ENCODE results near the gene ZHX3. TPM values are rescaled to one million over a fixed set of nuclear protein-coding genes. Genes with fewer than 3 reads are reported as not detected.

ZHX3 gene
- total and polyA plus RNA-seq, 9 of the 15 experiments (the other 6 are each of a cell fraction or from before 2014, with no cell fraction given): 0.80 to 14.6 (median 4.9) TPM

DNA sequence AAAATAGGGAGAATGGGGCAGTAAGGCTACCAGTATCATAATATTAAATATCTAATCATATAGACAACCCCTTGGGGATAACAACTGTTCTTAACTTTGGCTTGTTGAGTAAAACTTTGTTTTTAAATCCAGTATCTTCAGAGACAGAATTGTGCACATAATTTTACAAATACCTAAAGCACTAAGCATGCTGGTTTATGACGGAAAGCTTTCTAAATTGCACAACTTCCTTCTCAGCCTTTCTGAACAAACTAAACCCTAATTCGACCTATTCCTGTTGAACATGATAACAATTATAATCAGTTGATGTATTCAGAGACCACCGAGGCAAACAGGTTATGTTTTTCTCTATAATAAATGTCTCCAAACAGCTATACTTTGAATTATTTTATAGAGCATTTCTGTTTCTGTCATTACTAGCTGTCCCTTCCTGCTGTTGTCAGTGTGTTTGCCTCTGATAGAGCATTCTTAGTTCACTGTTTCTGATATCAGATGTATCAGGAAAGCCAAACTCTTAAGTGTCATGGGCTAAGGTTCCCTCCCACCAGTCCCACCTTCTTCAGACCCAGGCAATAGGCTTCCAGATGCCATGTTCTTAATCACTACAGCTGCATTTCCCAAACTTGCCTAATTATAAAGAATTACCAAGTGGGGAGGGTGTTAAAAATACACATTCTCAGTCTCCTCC lies 8.7 kb downstream of the ZHX3 start (continued):
- TF ChIP-seq, protein P1, sequence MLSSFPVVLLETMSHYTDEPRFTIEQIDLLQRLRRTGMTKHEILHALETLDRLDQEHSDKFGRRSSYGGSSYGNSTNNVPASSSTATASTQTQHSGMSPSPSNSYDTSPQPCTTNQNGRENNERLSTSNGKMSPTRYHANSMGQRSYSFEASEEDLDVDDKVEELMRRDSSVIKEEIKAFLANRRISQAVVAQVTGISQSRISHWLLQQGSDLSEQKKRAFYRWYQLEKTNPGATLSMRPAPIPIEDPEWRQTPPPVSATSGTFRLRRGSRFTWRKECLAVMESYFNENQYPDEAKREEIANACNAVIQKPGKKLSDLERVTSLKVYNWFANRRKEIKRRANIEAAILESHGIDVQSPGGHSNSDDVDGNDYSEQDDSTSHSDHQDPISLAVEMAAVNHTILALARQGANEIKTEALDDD (IDR thresholded peaks at IDR 0.05): no peak
- TF ChIP-seq ZNF77 (CRISPR knock-in tag; IDR thresholded peaks at IDR 0.05) (no peak), BACH1 (tag; IDR thresholded peaks at IDR 0.05) (no peak), ZNF347 (CRISPR knock-in tag; IDR thresholded peaks at IDR 0.05; ENCODE audit: low read depth) (no peak), HMGN3 (IDR thresholded peaks at IDR 0.05; ENCODE audit: borderline replicate concordance, extremely low read depth, insufficient read length, low read depth, low read length) (no peak), NCOR1 (IDR thresholded peaks at IDR 0.05) (peak; percentile 41; the same call in 1 of the 2 replicates), ETV5 (CRISPR knock-in tag; IDR thresholded peaks at IDR 0.05; ENCODE audit: low read depth) (no peak), SNIP1 (IDR thresholded peaks at IDR 0.05; ENCODE audit: low read depth) (no peak), TAL1 (IDR thresholded peaks at IDR 0.05) (peak; percentile 66), POLR2AphosphoS5 (IDR thresholded peaks at IDR 0.05; ENCODE audit: control insufficient read depth, insufficient read depth, low read depth, low read length) (0 out of 2 replicates have a peak, but pooled peaks have one; percentile 28), CEBPG (CRISPR knock-in tag; IDR thresholded peaks at IDR 0.05) (no peak), CEBPG (tag; conservative IDR thresholded peaks at IDR 0.05 in 1 of 2, IDR thresholded peaks at IDR 0.05 in 1 of 2) (peak; percentile 32 to 35; a peak in 1 of 4 replicates), TAF1 (IDR thresholded peaks at IDR 0.05; ENCODE audit: control insufficient read depth, extremely low read depth, insufficient read depth, low read length, severe bottlenecking) (no peak), CBFA2T2 (conservative IDR thresholded peaks at IDR 0.05) (peak; percentile 55), TEAD4 (IDR thresholded peaks at IDR 0.05; ENCODE audit: low read length) (peak; percentile 57), TEAD4 (CRISPR knock-in tag; IDR thresholded peaks at IDR 0.05; ENCODE audit: borderline replicate concordance) (no peak), TCF3 (CRISPR knock-in tag; IDR thresholded peaks at IDR 0.05) (peak; percentile 69), NFRKB (IDR thresholded peaks at IDR 0.05; ENCODE audit: low read depth) (no peak), CHD1 (IDR thresholded peaks at IDR 0.05; ENCODE audit: low read length) (no peak), DMBX1 (CRISPR knock-in tag; IDR thresholded peaks at IDR 0.05; ENCODE audit: borderline replicate concordance) (no peak), ZNF23 (CRISPR knock-in tag; IDR thresholded peaks at IDR 0.05) (no peak)
- TF ChIP-seq, protein P2, sequence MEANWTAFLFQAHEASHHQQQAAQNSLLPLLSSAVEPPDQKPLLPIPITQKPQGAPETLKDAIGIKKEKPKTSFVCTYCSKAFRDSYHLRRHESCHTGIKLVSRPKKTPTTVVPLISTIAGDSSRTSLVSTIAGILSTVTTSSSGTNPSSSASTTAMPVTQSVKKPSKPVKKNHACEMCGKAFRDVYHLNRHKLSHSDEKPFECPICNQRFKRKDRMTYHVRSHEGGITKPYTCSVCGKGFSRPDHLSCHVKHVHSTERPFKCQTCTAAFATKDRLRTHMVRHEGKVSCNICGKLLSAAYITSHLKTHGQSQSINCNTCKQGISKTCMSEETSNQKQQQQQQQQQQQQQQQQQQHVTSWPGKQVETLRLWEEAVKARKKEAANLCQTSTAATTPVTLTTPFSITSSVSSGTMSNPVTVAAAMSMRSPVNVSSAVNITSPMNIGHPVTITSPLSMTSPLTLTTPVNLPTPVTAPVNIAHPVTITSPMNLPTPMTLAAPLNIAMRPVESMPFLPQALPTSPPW (CRISPR knock-in tag; IDR thresholded peaks at IDR 0.05): no peak
- TF ChIP-seq, protein P3, sequence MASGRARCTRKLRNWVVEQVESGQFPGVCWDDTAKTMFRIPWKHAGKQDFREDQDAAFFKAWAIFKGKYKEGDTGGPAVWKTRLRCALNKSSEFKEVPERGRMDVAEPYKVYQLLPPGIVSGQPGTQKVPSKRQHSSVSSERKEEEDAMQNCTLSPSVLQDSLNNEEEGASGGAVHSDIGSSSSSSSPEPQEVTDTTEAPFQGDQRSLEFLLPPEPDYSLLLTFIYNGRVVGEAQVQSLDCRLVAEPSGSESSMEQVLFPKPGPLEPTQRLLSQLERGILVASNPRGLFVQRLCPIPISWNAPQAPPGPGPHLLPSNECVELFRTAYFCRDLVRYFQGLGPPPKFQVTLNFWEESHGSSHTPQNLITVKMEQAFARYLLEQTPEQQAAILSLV (tag; IDR thresholded peaks at IDR 0.05): no peak
- TF ChIP-seq, protein P4, sequence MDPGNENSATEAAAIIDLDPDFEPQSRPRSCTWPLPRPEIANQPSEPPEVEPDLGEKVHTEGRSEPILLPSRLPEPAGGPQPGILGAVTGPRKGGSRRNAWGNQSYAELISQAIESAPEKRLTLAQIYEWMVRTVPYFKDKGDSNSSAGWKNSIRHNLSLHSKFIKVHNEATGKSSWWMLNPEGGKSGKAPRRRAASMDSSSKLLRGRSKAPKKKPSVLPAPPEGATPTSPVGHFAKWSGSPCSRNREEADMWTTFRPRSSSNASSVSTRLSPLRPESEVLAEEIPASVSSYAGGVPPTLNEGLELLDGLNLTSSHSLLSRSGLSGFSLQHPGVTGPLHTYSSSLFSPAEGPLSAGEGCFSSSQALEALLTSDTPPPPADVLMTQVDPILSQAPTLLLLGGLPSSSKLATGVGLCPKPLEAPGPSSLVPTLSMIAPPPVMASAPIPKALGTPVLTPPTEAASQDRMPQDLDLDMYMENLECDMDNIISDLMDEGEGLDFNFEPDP (CRISPR knock-in tag; IDR thresholded peaks at IDR 0.05): no peak
